A673 (cell line): ENCODE results near the gene SLC2A9. TPM values are rescaled to one million over a fixed set of nuclear protein-coding genes. Genes with fewer than 3 reads are reported as not detected.

Experiments
- BruUV-seq: library from RNA; stranded (reverse); fragments of 400-500 nt; replicated peaks from 2 replicates; lab custom pipeline; 2021; lab: Mats Ljungman, UMichigan
- CTCF ChIA-PET: fragments of 300-600 bp; sonication (Branson Sonifier 250); formaldehyde crosslinking; loops from one replicate; lab custom pipeline; 2022; ENCODE audit warnings: antibody characterized with exemption; lab: Charles Lee
- POLR2A ChIA-PET: fragments of 300-600 bp; sonication (Branson Sonifier 250); formaldehyde crosslinking; loops from one replicate; lab custom pipeline; 2022; ENCODE audit warnings: antibody characterized with exemption; ENCODE audit not compliant: low non-redundant PET; lab: Charles Lee
- DNase-seq: peaks from one replicate; pipeline ENCODE4 v3.0.0-alpha.2; 2015; ENCODE audit warnings: low spot score
- H3K27ac ChIP-seq: fragments of 200-600 bp; sonication (generic); 2 replicates; pipeline ENCODE4 v1.5.1; 2016; ENCODE audit warnings: mixed run types, low read depth, mild to moderate bottlenecking, mixed read lengths, antibody characterized with exemption, low read length; ENCODE audit not compliant: poor library complexity, severe bottlenecking
- H3K27me3 ChIP-seq: fragments of 200-600 bp; sonication (generic); replicated peaks from 2 replicates; pipeline ENCODE4 v1.6.1; 2017; ENCODE audit warnings: mixed run types, low read depth, mild to moderate bottlenecking, mixed read lengths, antibody characterized with exemption, low read length; ENCODE audit not compliant: insufficient read depth, poor library complexity
- H3K36me3 ChIP-seq: fragments of 200-600 bp; sonication (generic); 2 replicates; pipeline ENCODE4 v1.6.1; 2016; ENCODE audit warnings: mixed run types, mild to moderate bottlenecking, mixed read lengths, antibody characterized with exemption, low read length; ENCODE audit not compliant: insufficient read depth, poor library complexity, severe bottlenecking
- H3K4me1 ChIP-seq: fragments of 200-600 bp; sonication (generic); 2 replicates; pipeline ENCODE4 v1.6.1; 2017; ENCODE audit warnings: mixed run types, mild to moderate bottlenecking, mixed read lengths, antibody characterized with exemption, low read length; ENCODE audit not compliant: insufficient read depth, poor library complexity, severe bottlenecking
- H3K4me3 ChIP-seq: fragments of 200-600 bp; sonication (generic); 2 replicates; pipeline ENCODE4 v1.5.1; 2016; ENCODE audit warnings: low read depth, mixed run types, mild to moderate bottlenecking, mixed read lengths, low read length; ENCODE audit not compliant: poor library complexity, severe bottlenecking
- H3K9me3 ChIP-seq: fragments of 200-600 bp; sonication (generic); 2 replicates; pipeline ENCODE4 v1.6.1; 2016; ENCODE audit warnings: mixed run types, low read depth, mild to moderate bottlenecking, mixed read lengths, antibody characterized with exemption, low read length; ENCODE audit not compliant: poor library complexity, severe bottlenecking
- CTCF ChIP-seq: fragments of 300-800, 200-600 bp; sonication (generic); conservative IDR thresholded peaks from 2 replicates; pipeline ENCODE4 v1.5.1; 2017; ENCODE audit warnings: low read depth, mild to moderate bottlenecking, antibody characterized with exemption, low read length, moderate library complexity, mixed read lengths
- EZH2 ChIP-seq: fragments of 200-600 bp; sonication (generic); IDR thresholded peaks from 2 replicates; pipeline ENCODE4 v1.6.1; 2017; ENCODE audit warnings: borderline replicate concordance, low read depth, mild to moderate bottlenecking, mixed read lengths, antibody characterized with exemption, low read length; ENCODE audit not compliant: poor library complexity, severe bottlenecking
- intact Hi-C: fragments of 100-400 bp; cut with micrococcal nuclease; formaldehyde crosslinking; loops from one replicate; pipeline ENCODE4 v1.10.0; 2022; ENCODE audit not compliant: unreplicated experiment
- total RNA-seq: library from RNA; stranded (reverse); gene quantifications from 2 replicates; pipeline ENCODE4 v1.2.3, GENCODE V29; 2021

The SLC2A9 gene
- total RNA-seq, 1 experiment from 2014 or later: not detected

- DNase-seq: no peak
- ChIA-PET POLR2A (no interaction called here), CTCF (no interaction called here)
- Histone ChIP-seq H3K4me1 (no peaks in the 10 kb centered on the region), H3K36me3 (no peaks in the 10 kb centered on the region), H3K9me3 (no peaks in the 10 kb centered on the region), H3K27me3 (peaks cover 3% of the 10 kb centered on the region), H3K27ac (no peak overlapping the region), H3K4me3 (no peak overlapping the region)
- intact Hi-C loops: no loop called here
- no TSS peak for BruUV-seq
- no peak for TF ChIP-seq EZH2
- TF ChIP-seq CTCF: no peak
Observed at GRCh38 chr4:9880406-9881197, 140.7 kb downstream of the SLC2A9 start.

GRCh38 chr4:9877123-9877522 is 144.2 kb downstream of the SLC2A9 start:
- H3K9me3 ChIP-seq: no peaks in the 10 kb centered on the region
- DNase-seq: no peak
- H3K4me1 ChIP-seq: no peaks in the 10 kb centered on the region
- intact Hi-C loops: no loop called here
- POLR2A ChIA-PET: no interaction called here
- H3K27me3 ChIP-seq: peaks cover 3% of the 10 kb centered on the region
- no TSS peak for BruUV-seq
- no peak overlapping the region for H3K27ac ChIP-seq
- no peak for TF ChIP-seq CTCF
- TF ChIP-seq EZH2: no peak
- CTCF ChIA-PET: no interaction called here
- no peak overlapping the region for H3K4me3 ChIP-seq
- no peaks in the 10 kb centered on the region for H3K36me3 ChIP-seq

DNA sequence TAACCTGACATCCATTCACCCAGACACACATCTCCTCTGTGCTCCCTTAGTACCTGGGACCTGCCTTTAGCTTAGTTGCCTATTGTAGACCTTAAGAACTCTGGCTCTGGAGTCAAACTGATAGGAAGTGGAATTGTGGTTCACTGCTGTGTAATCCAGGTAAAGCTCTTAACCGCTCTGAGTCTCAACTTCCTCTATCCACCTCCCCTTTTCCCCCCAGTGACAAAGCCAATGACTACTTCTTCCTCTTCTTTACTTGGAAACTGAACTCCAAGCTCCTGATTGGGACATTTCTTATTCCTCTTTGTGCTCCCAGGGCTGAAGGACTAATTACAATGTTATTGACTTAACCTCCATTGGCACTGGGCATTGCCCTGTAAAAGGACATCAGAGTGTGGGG is 145.8 kb downstream of the SLC2A9 start:
- Histone ChIP-seq H3K4me1 (no peaks in the 10 kb centered on the region), H3K9me3 (no peaks in the 10 kb centered on the region), H3K27ac (no peak overlapping the region), H3K27me3 (peaks cover 3% of the 10 kb centered on the region), H3K4me3 (no peak overlapping the region), H3K36me3 (no peaks in the 10 kb centered on the region)
- TF ChIP-seq CTCF (no peak), EZH2 (no peak)
- POLR2A ChIA-PET: no interaction called here
- CTCF ChIA-PET: no interaction called here
- BruUV-seq: no TSS peak
- no peak for DNase-seq
- intact Hi-C loops: no loop called here
